BE2C (cell line): ENCODE measurements around the gene MPPED1.

Source experiments
- DNase-seq: peaks from one replicate; pipeline ENCODE4 v3.0.0-alpha.2; 2020
- H3K27me3 ChIP-seq: fragments of 250-450 bp; sonication (Bioruptor Pico); 2 replicates; pipeline ENCODE4 v1.5.1; 2020; ENCODE audit warnings: mild to moderate bottlenecking
- H3K36me3 ChIP-seq: fragments of 250-450 bp; sonication (Bioruptor Pico); 2 replicates; pipeline ENCODE4 v1.5.1; 2020; ENCODE audit warnings: mild to moderate bottlenecking
- H3K4me1 ChIP-seq: fragments of 250-450 bp; sonication (Bioruptor Pico); 2 replicates; pipeline ENCODE4 v1.5.1; 2020
- H3K4me3 ChIP-seq: 2 replicates; pipeline ENCODE4 v1.5.1; 2011; ENCODE audit warnings: low read depth, low read length
- H3K9me3 ChIP-seq: fragments of 250-450 bp; sonication (Bioruptor Pico); 2 replicates; pipeline ENCODE4 v1.5.1; 2020
- TF ChIP-seq, protein P1 (sequence below): IDR thresholded peaks from 2 replicates; pipeline ENCODE4 v1.5.1; 2012; ENCODE audit warnings: mild to moderate bottlenecking, low read depth, low read length

MPPED1 gene

DNA sequence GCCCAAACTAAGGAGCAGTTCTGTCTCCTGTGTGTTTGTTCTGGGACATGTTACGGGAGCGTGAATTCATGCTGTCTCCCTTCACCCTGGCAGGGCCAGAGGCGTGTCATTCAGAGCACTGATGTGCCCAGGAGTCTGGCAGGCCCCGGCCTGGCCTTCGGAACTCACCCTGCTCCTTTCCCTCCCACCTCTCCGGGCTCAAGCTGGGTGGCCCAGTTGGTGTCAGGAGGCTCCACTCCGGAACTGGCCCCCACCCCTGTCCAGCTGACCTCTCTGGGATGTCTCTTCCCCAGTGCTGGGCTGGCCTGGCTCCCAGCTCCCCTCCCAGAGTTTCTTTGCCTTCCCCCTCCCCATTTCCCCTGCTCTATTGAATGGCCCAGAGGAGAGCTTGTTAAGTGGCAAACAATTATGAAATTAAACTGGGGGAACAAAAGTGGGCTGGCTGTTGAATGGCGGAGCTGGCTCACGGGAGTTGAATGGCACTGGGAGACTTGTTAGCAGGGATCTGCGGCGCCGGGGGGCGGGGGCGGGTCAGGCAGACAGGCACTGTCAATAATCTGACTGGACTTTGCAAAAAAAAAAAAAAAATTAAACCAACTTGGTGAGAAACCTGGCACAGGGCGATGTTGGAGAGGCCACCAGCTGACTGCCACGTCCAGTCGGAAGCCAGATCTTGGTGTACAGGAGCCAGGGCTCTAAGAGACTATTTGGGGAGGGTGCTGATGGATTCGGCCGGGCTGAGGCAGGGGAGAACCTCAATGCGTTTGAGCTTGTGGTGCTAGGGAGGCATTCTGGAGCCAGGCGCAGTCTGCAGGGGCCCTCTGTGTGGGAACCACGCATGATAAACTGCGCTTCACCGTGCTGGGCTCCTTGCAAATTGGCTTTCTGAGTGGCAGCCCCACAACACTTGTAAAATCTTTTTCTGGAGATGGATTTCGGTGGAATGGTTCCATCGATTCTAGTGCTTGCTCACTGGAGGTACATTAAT, 1.3 kb downstream of the MPPED1 start:
- H3K4me3 ChIP-seq: no peak overlapping the region
- DNase-seq: no peak
- H3K4me1 ChIP-seq: no peaks in the 10 kb centered on the region
- no peaks in the 10 kb centered on the region for H3K9me3 ChIP-seq
- no peaks in the 10 kb centered on the region for H3K36me3 ChIP-seq
- H3K27me3 ChIP-seq: peaks cover 21% of the 10 kb centered on the region
- TF ChIP-seq, protein P1, sequence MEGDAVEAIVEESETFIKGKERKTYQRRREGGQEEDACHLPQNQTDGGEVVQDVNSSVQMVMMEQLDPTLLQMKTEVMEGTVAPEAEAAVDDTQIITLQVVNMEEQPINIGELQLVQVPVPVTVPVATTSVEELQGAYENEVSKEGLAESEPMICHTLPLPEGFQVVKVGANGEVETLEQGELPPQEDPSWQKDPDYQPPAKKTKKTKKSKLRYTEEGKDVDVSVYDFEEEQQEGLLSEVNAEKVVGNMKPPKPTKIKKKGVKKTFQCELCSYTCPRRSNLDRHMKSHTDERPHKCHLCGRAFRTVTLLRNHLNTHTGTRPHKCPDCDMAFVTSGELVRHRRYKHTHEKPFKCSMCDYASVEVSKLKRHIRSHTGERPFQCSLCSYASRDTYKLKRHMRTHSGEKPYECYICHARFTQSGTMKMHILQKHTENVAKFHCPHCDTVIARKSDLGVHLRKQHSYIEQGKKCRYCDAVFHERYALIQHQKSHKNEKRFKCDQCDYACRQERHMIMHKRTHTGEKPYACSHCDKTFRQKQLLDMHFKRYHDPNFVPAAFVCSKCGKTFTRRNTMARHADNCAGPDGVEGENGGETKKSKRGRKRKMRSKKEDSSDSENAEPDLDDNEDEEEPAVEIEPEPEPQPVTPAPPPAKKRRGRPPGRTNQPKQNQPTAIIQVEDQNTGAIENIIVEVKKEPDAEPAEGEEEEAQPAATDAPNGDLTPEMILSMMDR: no peak

DNA sequence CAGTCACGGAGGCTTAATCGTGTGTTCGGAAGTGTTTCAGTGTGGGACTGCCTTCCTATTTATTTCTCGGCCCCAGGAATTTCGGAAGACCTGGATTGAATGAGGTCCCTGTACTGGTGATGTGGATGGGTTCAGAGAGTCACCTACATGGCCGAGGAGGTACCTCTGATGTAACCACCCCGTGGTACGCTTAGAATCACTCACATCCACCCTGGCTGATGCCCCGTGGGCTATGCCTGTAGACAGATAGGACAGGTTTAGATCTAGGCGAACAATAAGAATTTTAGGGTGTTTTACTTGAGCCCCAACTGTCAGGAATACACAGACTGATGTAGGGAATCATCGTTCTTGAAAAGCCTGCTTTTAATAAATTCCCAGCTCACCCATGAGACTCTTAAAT, 2.0 kb downstream of the MPPED1 start:
- TF ChIP-seq, protein P1: no peak
- Histone ChIP-seq H3K9me3 (no peaks in the 10 kb centered on the region), H3K27me3 (peaks cover 21% of the 10 kb centered on the region), H3K36me3 (no peaks in the 10 kb centered on the region), H3K4me3 (no peak overlapping the region), H3K4me1 (no peaks in the 10 kb centered on the region)
- DNase-seq: no peak

DNA sequence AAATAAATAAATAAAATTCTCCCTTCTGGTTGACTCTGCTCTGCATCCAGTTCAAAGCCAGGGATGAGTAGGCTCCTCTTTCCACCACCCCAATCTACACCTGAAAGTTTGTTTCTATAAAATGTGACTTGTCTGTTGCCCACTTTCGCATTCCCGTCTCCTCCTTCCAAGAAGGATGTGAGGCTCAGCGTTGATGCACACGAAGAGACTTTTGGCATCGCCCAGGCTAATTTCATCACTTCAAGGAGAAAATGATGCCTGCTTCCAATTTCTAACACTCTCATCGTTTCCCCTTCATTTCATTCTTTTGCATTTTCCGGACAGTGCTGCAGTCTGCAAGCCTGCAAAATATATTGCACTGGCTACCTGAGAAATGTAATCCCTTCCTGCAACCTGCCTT, 3.9 kb downstream of the MPPED1 start:
- H3K4me3 ChIP-seq: no peak overlapping the region
- H3K36me3 ChIP-seq: no peaks in the 10 kb centered on the region
- H3K9me3 ChIP-seq: no peaks in the 10 kb centered on the region
- no peak for DNase-seq
- TF ChIP-seq, protein P1: no peak
- H3K27me3 ChIP-seq: peaks cover 20% of the 10 kb centered on the region
- H3K4me1 ChIP-seq: no peaks in the 10 kb centered on the region

DNA sequence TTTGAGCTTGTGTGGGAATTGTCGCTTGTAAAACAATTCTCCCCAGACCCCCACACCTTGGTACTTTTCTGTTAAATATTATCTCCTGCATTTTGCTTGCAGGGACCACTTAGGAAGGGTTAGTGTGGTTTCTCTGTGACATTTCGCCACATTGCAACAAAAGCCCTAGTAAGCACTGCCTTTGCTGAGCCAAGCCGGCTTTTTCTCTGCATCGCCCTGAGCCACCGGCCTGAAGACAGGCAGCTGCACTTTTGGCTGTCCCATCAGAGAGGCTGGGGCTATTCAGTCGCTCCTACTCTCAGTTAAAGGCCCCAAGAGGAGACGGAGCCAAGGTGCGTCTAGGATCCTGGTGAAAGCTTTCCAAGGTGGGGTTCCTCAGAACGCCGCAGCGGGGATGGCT, 5.7 kb downstream of the MPPED1 start:
- TF ChIP-seq, protein P1: no peak
- Histone ChIP-seq H3K27me3 (peaks cover 5% of the 10 kb centered on the region), H3K36me3 (no peaks in the 10 kb centered on the region), H3K4me3 (no peak overlapping the region), H3K4me1 (no peaks in the 10 kb centered on the region), H3K9me3 (no peaks in the 10 kb centered on the region)
- DNase-seq: no peak

DNA sequence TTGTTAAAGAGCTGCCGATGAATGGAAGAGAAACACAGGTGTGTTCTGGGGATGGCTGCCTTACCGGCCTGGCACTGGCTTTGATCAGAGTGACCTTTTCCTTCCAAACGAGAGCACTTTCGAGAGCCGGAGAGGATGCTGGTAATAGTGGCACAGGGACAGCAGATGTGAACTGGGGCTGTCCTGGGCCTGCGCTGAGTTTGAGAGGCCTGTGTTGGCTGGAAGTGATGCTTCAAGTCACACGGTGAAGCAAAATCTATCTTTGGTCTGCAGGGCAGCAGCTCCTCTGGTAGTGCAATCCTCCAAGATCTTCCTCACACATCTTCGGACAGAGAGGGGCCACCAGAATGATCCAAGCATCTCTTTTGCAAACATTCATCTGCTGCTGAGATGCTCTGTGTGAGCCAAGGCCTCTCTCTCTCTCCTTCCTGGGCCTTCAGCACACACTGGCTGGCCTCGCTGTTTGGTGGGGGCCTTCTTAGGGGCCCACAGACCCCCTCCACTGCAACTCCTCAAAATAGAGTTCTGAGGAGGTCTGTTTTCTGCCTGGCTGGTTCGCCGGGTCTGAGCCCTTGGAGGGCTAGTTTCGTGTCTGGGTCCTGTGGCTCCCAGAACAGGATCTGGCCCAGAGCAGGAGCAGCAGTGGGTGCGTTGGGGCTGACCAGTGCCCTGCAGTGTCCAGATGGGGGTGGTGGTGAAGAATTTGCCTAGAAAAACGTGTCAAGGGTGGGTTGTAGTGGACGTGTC, 6.4 kb downstream of the MPPED1 start:
- no peaks in the 10 kb centered on the region; the same call in 1 of the 2 replicates for H3K27me3 ChIP-seq
- DNase-seq: no peak
- H3K9me3 ChIP-seq: no peaks in the 10 kb centered on the region
- H3K36me3 ChIP-seq: no peaks in the 10 kb centered on the region
- TF ChIP-seq, protein P1: no peak
- no peaks in the 10 kb centered on the region for H3K4me1 ChIP-seq
- no peak overlapping the region for H3K4me3 ChIP-seq
